PFSK-1 (cell line): ENCODE results near the gene CHRND.

Experiments
- FOXP2 ChIP-seq: optimal IDR thresholded peaks from 2 replicates; pipeline ENCODE3; 2011; ENCODE audit warnings: borderline replicate concordance, control low read depth, inconsistent platforms; ENCODE audit not compliant: insufficient read depth; ENCODE audit errors: extremely low read length, extremely low read depth
- POLR2AphosphoS5 ChIP-seq: IDR thresholded peaks from 2 replicates; pipeline ENCODE4 v1.6.1; 2012; ENCODE audit warnings: low read depth, mild to moderate bottlenecking, control low read depth, low read length, moderate library complexity
- SIN3A ChIP-seq: IDR thresholded peaks from 2 replicates; pipeline ENCODE4 v1.6.1; 2012; ENCODE audit warnings: mild to moderate bottlenecking, low read length, moderate library complexity, borderline replicate concordance; ENCODE audit not compliant: insufficient read depth
- TAF1 ChIP-seq: IDR thresholded peaks from 2 replicates; pipeline ENCODE4 v1.6.1; 2012; ENCODE audit warnings: low read length, control low read depth, borderline replicate concordance; ENCODE audit not compliant: insufficient read depth
- TF ChIP-seq, protein P1 (sequence below), 2 experiments: IDR thresholded peaks; 2 replicates each; pipeline versions ENCODE4 v1.6.1 to v1.8.0; 2011 to 2012; ENCODE audit warnings: low read depth in 2 of 2, low read length in 2 of 2, control low read depth in 1 of 2, inconsistent platforms in 1 of 2, mild to moderate bottlenecking in 1 of 2, moderate library complexity in 1 of 2; ENCODE audit not compliant: insufficient read depth in 1 of 2

Gene CHRND

DNA sequence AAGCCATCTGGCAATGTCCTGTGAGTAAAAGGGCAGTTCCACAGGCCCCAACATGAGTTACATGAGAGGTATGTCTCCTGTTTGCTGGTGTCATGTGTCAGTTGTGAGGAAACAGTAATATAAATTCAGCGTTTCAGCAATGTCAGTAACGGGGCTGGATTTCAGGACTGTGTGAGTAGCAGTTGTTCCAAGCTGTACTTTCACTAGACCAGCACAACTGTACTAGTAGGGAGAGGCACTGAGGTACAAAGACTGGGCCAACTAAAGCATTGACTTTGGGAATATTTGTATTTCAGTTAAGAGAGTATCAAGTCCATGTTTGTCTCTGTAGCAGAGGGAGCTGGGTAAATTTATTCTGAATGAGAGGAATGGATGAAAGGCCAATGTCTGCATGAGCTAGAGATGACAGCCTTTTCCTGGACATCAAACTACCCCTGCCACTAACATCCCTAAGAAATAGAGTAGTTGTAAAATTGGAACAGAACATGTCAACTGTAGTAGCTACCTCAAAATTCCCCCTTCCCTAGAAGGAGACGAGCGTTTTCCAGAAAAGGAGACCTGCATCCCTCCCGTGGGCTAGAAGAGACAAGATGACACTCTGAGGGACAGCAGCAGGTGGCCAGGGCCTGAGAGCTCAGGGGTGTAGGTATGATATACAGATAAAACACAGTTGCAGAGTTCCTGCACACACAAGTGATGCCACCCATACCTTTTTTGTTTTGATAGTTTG lies 48.9 kb downstream of the CHRND start:
- no peak for TF ChIP-seq POLR2AphosphoS5
- TF ChIP-seq, protein P1, sequence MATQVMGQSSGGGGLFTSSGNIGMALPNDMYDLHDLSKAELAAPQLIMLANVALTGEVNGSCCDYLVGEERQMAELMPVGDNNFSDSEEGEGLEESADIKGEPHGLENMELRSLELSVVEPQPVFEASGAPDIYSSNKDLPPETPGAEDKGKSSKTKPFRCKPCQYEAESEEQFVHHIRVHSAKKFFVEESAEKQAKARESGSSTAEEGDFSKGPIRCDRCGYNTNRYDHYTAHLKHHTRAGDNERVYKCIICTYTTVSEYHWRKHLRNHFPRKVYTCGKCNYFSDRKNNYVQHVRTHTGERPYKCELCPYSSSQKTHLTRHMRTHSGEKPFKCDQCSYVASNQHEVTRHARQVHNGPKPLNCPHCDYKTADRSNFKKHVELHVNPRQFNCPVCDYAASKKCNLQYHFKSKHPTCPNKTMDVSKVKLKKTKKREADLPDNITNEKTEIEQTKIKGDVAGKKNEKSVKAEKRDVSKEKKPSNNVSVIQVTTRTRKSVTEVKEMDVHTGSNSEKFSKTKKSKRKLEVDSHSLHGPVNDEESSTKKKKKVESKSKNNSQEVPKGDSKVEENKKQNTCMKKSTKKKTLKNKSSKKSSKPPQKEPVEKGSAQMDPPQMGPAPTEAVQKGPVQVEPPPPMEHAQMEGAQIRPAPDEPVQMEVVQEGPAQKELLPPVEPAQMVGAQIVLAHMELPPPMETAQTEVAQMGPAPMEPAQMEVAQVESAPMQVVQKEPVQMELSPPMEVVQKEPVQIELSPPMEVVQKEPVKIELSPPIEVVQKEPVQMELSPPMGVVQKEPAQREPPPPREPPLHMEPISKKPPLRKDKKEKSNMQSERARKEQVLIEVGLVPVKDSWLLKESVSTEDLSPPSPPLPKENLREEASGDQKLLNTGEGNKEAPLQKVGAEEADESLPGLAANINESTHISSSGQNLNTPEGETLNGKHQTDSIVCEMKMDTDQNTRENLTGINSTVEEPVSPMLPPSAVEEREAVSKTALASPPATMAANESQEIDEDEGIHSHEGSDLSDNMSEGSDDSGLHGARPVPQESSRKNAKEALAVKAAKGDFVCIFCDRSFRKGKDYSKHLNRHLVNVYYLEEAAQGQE (IDR thresholded peaks at IDR 0.05; ENCODE audit: insufficient read depth in 1 of 2, low read depth in 2 of 2, low read length in 2 of 2): no peak

DNA sequence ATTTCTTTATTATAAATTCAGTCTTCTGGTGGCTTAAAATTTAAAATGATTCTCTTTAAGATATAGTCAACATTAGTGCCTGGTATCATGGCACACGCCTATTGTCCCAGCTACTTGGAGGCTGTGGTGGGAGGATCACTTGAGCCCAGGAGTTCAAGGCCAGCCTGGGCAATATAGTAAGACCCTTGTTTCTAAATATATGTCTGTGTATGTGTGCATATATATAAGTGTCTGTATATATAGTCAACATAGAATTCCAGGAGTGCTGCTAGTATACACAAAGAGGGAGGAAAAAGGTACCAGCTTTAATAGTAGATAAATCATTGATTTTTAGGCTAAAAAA lies 49.4 kb downstream of the CHRND start:
- TF ChIP-seq FOXP2: no peak

DNA sequence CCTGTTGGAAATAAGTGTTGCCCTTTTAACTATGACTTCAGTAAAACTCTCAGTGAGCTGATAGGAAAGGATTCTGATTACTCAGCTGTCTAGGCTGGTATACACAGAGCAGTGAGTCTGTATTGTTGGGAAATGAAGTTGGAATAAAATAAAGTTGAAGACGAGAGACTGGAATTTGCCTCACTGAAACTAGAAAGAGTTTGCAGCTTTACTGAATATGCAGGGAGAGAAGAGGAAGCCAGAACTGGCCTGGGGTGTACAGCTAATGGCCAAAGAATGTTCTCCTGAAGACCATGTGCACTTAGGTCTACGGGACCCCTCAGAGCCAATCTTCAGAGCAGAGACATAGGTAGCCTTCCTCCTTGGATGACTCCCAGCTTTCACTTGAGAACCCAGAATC lies 51.0 kb downstream of the CHRND start:
- no peak for TF ChIP-seq FOXP2
- TF ChIP-seq POLR2AphosphoS5: no peak
- TF ChIP-seq, protein P1 (IDR thresholded peaks at IDR 0.05; ENCODE audit: insufficient read depth in 1 of 2, low read depth in 2 of 2, low read length in 2 of 2): no peak
- TF ChIP-seq TAF1: no peak
- no peak for TF ChIP-seq SIN3A

DNA sequence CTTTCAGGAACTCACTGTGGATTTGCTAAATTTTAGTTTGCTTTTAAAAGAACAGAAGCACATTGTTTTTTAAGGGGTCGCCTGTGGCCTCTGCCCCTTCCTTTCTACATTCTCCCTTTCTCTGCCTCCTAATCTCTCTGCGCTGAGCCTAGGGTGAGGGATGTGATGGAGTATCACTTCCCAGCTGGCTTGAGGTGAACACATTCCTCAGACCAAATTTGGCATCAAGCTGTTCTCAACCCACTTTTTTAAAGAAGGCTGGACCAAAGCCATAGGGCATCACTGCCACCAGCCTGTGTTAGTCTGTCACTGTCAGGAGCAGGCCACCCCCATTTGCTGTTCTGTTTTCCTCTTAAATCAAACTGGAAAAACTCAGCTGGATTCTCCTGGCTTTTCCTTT lies 51.9 kb downstream of the CHRND start:
- TF ChIP-seq FOXP2: no peak
- TF ChIP-seq, protein P1 (IDR thresholded peaks at IDR 0.05; ENCODE audit: insufficient read depth in 1 of 2, low read depth in 2 of 2, low read length in 2 of 2): no peak
- no peak for TF ChIP-seq SIN3A
- no peak for TF ChIP-seq TAF1
- no peak for TF ChIP-seq POLR2AphosphoS5

DNA sequence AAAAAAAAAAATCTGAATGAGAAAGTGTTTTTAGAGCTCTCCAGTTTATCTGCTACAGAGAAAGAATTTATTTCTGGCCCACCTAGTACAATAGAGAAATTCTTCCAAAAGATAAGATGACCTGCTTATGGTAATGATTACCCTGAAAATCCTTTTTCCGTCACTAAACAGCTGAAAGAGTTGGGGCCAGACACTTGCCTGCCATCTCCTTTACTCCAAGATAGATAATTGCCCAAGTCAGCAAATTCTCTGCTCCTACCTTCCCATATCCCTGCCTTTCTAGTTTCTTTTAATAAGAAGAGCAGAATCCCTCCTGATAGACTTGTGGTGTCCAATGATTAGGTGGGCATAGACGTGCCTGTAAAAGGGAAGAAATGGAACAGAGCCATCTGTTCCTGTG lies 52.7 kb downstream of the CHRND start:
- no peak for TF ChIP-seq SIN3A
- TF ChIP-seq, protein P1 (IDR thresholded peaks at IDR 0.05; ENCODE audit: insufficient read depth in 1 of 2, low read depth in 2 of 2, low read length in 2 of 2): no peak
- no peak for TF ChIP-seq POLR2AphosphoS5
- TF ChIP-seq TAF1: no peak
- no peak for TF ChIP-seq FOXP2
